HG02852 (cell line): ENCODE data around the gene COL28A1.
"Not testable (repeated sequence)": the region's sequence is repeated elsewhere in the genome, so short reads cannot be mapped to it uniquely, and the experiment has no call there.

ENCODE experiments used
- ATAC-seq: cut with Tn5 transposase; IDR thresholded peaks from one replicate; pipeline ENCODE4 v1.9.1; 2021; ENCODE audit warnings: mild to moderate bottlenecking, moderate library complexity; ENCODE audit not compliant: unreplicated experiment

Gene COL28A1

GRCh38 chr7:7562736-7563135 is 27.1 kb upstream of the COL28A1 start:
- ATAC-seq, result no peak

DNA sequence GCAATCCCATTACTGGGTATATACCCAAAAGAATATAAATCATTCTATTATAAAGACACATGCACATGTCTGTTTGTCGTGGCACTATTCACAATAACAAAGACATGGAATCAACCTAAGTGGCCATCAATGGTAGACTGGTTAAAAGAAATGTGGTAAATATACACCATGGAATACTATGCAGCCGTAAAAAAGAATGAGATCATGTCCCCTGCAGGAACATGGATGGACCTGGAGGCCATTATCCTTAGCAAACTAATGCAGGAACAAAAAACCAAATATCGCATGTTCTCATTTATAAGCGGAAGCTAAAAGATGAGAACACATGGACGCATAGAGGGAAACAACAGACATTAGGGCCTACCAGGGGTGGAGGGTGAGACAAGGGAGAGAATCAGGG is 25.9 kb upstream of the COL28A1 start:
- not testable (repeated sequence) for ATAC-seq

DNA sequence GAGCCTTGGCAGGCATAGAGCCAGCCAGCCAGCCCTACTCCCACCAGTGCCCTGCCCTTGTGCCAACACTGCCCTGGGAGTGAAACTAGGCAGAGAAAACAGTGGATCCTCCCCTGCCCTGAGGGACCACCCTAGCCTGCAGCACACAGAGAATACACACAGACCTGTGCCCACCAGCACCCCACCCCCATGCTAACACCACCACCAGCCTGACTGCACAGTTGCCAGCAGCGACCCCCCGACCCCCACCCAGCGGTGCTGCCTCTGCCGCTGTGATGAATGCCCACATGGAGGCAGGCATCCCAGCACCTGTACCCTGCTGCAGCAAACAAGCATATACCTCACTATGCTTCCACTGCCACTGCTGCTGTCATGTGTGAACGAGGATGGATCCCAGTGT is 21.6 kb upstream of the COL28A1 start:
- ATAC-seq, result no peak

DNA sequence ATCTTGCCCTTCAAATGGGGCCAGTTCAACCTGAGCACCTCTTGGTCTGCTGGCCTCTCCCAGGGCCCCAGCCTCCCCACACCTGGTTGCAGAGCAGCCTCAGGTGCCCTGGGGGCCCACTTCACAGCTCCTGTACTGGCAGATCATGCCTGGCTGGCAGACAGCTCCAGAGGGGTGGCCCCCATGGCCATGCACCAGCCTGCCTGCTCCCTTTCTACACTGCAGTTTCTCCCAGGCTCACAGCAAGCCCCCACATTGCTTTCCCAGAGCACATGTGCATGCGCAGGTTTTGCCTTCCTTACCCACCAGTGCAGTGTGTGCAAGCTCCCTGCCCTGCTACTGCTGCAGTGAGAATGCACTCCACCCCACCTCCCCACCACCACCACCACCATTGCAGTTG is 21.2 kb upstream of the COL28A1 start:
- ATAC-seq, result no peak

GRCh38 chr7:7554649-7555575 is 19.2 kb upstream of the COL28A1 start:
- ATAC-seq, result no peak

GRCh38 chr7:7554021-7554432 is 18.4 kb upstream of the COL28A1 start:
- no peak for ATAC-seq

DNA sequence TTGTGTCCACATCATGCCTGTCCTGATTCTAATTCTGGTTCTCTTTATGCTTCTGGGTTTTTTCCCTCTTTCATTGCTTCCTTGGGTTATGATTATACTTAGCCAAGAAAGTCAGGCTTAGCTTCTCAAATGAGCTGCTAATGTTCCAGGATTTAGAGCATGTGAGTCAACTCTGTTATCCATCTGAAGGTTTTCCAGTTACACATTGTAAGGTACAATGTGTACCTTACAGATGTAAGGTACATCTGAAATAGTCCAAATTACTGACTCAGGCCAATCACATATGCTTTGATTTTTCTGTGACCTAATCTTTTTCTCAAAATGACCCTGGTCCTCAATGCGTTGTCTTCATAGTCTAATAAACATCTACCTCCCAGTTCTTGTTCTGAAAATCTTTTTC is 17.7 kb upstream of the COL28A1 start:
- no peak for ATAC-seq

GRCh38 chr7:7552199-7552598 is 16.5 kb upstream of the COL28A1 start:
- no peak for ATAC-seq

- ATAC-seq, result no peak
Observed at GRCh38 chr7:7550663-7551062, 15.0 kb upstream of the COL28A1 start.

DNA sequence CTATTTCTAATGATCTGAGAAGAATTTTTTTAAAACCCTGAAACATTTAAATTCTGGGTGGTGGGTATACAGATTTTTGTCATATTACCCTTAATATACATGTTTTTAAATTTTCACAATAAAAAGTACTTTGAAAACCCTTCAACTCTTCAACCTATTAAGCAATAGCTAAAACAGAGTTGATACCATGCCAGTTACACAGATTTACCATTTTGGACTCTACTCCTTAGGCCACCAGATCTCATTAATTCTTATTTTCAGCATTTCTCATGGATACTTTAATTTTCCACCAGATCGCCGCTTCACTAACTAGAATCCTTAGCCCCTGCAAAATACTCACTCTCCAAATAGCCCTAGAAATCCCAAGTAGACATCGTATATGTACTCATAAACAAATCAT is 12.7 kb upstream of the COL28A1 start:
- ATAC-seq, result no peak

GRCh38 chr7:7542251-7542835 is 6.7 kb upstream of the COL28A1 start:
- no peak for ATAC-seq

DNA sequence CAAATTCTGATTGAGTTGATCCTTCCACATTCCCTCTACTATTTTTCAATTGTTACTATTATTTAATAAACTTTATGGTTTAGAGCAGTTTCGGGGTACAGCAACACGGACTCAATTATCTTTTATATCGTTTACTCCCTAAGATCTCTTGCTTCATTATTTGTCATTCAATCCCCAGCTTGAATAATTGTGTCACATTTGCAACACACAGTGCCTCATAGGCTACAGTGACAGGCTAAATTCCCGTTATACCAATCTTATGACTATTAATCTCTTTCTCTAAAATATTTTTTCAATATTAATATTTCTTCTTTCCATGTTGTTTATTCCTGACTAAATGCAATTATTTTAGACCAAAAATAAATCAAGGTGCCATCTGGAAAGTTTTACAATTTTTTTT is 4.0 kb upstream of the COL28A1 start:
- ATAC-seq, result no peak

DNA sequence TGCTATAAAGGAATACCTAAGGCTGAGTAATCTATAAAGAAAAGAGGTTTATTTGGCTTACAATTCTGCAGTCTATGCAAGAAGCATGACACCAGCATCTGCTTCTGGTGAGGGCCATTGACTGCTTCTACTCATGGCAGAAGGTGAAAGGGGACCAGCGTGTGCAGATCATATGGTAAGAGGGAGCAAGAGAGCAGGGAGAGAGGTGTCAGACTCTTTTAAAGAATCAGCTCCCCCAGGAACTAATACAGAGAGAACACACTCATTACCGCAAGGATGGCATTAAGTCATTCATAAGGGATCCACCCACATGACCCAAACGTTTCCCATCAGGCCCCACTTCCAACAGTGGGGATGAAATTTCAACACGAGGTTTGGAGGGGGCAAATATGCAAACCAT is 3.5 kb upstream of the COL28A1 start:
- ATAC-seq, result no peak

- ATAC-seq, result no peak
Observed at GRCh38 chr7:7537711-7538110, 2.0 kb upstream of the COL28A1 start.

- ATAC-seq, result no peak
Observed at GRCh38 chr7:7536396-7537019, 835 bp upstream of the COL28A1 start.

GRCh38 chr7:7533831-7534430 is 1.7 kb downstream of the COL28A1 start:
- no peak for ATAC-seq

- ATAC-seq, result no peak
Observed at GRCh38 chr7:7529328-7529727, 6.3 kb downstream of the COL28A1 start.

DNA sequence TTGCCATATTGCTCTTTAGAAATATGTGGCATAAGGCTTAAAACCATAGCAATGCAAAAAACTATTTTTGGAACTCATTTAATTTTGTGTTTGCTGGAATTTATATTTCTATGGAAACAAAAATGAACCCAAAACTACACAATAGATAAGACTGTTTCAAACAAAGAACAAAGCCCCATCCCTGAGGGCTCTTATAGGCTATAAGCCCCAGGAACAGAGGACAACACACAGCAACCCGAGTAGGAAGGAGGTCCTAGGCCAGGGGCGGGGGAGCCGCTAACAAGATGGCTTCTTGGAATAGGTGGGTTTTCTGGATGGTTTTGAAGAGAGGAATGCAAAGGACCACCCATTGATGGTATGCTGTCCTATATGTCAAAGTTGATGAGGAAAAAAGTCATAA is 8.6 kb downstream of the COL28A1 start:
- ATAC-seq, result no peak

DNA sequence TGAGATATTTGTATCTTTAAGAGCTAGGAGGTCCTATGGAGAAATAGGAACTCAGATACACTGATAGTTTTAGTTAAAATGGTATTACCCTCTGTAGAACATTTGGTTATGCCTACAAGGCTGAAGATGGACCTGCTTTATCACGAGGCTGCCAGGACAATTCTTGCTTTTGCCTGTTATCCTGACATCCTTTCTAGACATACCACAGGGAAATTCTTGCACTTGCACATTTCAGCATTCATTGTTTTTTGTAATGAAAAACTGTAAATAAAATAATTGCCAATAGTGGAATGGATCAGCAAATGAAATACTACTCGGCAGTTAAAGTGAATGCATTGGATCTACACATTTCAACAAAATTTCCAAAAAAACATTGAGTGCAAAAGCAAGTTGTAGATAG is 9.7 kb downstream of the COL28A1 start:
- ATAC-seq, result no peak

GRCh38 chr7:7524121-7524520 is 11.6 kb downstream of the COL28A1 start:
- no peak for ATAC-seq

DNA sequence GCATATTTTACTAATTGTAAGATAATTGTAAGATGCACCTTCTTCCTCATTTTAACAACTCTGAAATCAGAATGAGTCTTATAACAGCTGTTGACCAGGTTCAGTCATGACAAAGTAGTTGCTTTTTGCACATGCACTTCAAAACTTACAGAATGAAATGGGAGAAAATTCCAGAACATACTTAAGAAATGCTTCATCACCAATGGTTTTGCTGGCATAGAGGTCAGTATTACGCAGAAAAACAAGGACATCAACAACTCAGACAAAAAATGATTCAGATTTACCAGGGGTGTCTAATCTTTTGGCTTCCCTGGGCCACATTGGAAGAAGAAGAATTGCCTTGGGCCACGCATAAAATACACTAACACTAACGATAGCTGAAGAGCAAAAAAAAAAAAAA is 13.3 kb downstream of the COL28A1 start:
- no peak for ATAC-seq

- no peak for ATAC-seq
Observed at GRCh38 chr7:7521259-7521658, 14.4 kb downstream of the COL28A1 start.
